Thyroid gland (tissue), 4 donors: ENCODE results near the gene KIAA1614.

Source experiments
- CTCF ChIP-seq, 6 experiments: fragments of 200-600 bp in 3 of 6; fragments of 450-650 bp in 3 of 6; sonication (generic) in 3 of 6; IDR thresholded peaks; one replicate each; pipeline ENCODE4 v1.5.1; 2016 to 2019; ENCODE audit warnings: antibody characterized with exemption in 6 of 6, mild to moderate bottlenecking in 2 of 6, inconsistent platforms in 1 of 6, moderate library complexity in 1 of 6
- POLR2A ChIP-seq, 2 donors: fragments of 450-650 bp; IDR thresholded peaks; one replicate each; pipeline ENCODE4 v1.6.1; 2017; ENCODE audit warnings: antibody characterized with exemption in 2 of 2, mild to moderate bottlenecking in 2 of 2, moderate library complexity in 1 of 2

GRCh38 chr1:180937624-180938225 is 25.0 kb downstream of the KIAA1614 start:
- TF ChIP-seq POLR2A (IDR thresholded peaks at IDR 0.05): no peak
- TF ChIP-seq CTCF (IDR thresholded peaks at IDR 0.05): no peak
